Smooth muscle cell (in vitro differentiated cells): ENCODE data around the gene PLAAT4. TPM values are rescaled to one million over a fixed set of nuclear protein-coding genes. Genes with fewer than 3 reads are reported as not detected.
"Not testable (repeated sequence)": the region's sequence is repeated elsewhere in the genome, so short reads cannot be mapped to it uniquely, and the experiment has no call there.

Experiments used
- DNase-seq: peaks from one replicate; lab custom pipeline; 2025; ENCODE audit not compliant: unreplicated experiment; lab: John Stamatoyannopoulos, UW
- H2AFZ ChIP-seq: fragments of 200-600 bp; sonication (generic); 2 replicates; pipeline ENCODE4 v1.6.0; 2016; ENCODE audit warnings: antibody characterized with exemption, low read depth, mild to moderate bottlenecking
- H3F3A ChIP-seq: fragments of 200-600 bp; sonication (generic); 2 replicates; pipeline ENCODE4 v1.6.0; 2017; ENCODE audit warnings: antibody characterized with exemption, low read depth
- H3K27ac ChIP-seq: fragments of 200-600 bp; sonication (generic); 2 replicates; pipeline ENCODE4 v1.5.1; 2016; ENCODE audit warnings: low read depth, mild to moderate bottlenecking
- H3K27me3 ChIP-seq: fragments of 200-600 bp; sonication (generic); 2 replicates; pipeline ENCODE4 v1.6.1; 2016; ENCODE audit warnings: low read depth, mild to moderate bottlenecking
- H3K36me3 ChIP-seq: fragments of 200-600 bp; sonication (generic); 2 replicates; pipeline ENCODE4 v1.5.1; 2016; ENCODE audit warnings: low read depth
- H3K4me1 ChIP-seq: fragments of 200-600 bp; sonication (generic); 2 replicates; pipeline ENCODE4 v1.5.1; 2016; ENCODE audit warnings: low read depth
- H3K4me2 ChIP-seq: fragments of 200-600 bp; sonication (generic); 2 replicates; pipeline ENCODE4 v1.6.0; 2016; ENCODE audit warnings: mild to moderate bottlenecking
- H3K4me3 ChIP-seq: fragments of 200-600 bp; sonication (generic); 2 replicates; pipeline ENCODE4 v1.5.1; 2016; ENCODE audit warnings: mild to moderate bottlenecking
- H3K79me2 ChIP-seq: fragments of 200-600 bp; sonication (generic); 2 replicates; pipeline ENCODE4 v1.6.0; 2016; ENCODE audit warnings: low read depth, mild to moderate bottlenecking
- H3K9ac ChIP-seq: fragments of 200-600 bp; sonication (generic); 2 replicates; pipeline ENCODE4 v1.6.0; 2016; ENCODE audit warnings: low read depth
- H3K9me3 ChIP-seq: fragments of 200-600 bp; sonication (generic); replicated peaks from 2 replicates; pipeline ENCODE4 v1.5.1; 2016; ENCODE audit warnings: low read depth
- H4K20me1 ChIP-seq: fragments of 200-600 bp; sonication (generic); 2 replicates; pipeline ENCODE4 v1.6.0; 2016; ENCODE audit warnings: low read depth
- WGBS: methylation state at CpG from one replicate; pipeline ENCODE4 v1.1.7; 2016; ENCODE audit warnings: low lambda C conversion rate; 5-methylcytosine and 5-hydroxymethylcytosine counted together
- polyA plus RNA-seq: library from polyadenylated mRNA; unstranded; fragments of >200 nt; fragmentation: Nextera tagmentation; extraction: Ambion mirVana; gene quantifications from 2 replicates; pipeline ENCODE4 v1.2.1, GENCODE V29; 2016
- total RNA-seq: library from RNA; depleted of rRNA; stranded (reverse); fragments of >200 nt; gene quantifications from 2 replicates; pipeline ENCODE4 v1.2.3, GENCODE V29; 2014
- TF ChIP-seq, protein P1 (sequence below): fragments of 200-600 bp; sonication (generic); IDR thresholded peaks from 2 replicates; pipeline ENCODE4 v1.5.1; 2017; ENCODE audit warnings: borderline replicate concordance, mild to moderate bottlenecking, antibody characterized with exemption; ENCODE audit not compliant: insufficient read depth, poor library complexity, severe bottlenecking

Gene PLAAT4
- total and polyA plus RNA-seq, 2 experiments from 2014 or later: not detected

GRCh38 chr11:63572026-63572688 lies 35.5 kb downstream of the PLAAT4 start:
- H3K36me3 ChIP-seq: no peaks in the 10 kb centered on the region
- no peaks in the 10 kb centered on the region for H3K9me3 ChIP-seq
- no peaks in the 10 kb centered on the region for H3K79me2 ChIP-seq
- H3K27me3 ChIP-seq: no peaks in the 10 kb centered on the region
- WGBS: 95% methylated on average over 3 of the region's 3 CpGs
- TF ChIP-seq, protein P1, sequence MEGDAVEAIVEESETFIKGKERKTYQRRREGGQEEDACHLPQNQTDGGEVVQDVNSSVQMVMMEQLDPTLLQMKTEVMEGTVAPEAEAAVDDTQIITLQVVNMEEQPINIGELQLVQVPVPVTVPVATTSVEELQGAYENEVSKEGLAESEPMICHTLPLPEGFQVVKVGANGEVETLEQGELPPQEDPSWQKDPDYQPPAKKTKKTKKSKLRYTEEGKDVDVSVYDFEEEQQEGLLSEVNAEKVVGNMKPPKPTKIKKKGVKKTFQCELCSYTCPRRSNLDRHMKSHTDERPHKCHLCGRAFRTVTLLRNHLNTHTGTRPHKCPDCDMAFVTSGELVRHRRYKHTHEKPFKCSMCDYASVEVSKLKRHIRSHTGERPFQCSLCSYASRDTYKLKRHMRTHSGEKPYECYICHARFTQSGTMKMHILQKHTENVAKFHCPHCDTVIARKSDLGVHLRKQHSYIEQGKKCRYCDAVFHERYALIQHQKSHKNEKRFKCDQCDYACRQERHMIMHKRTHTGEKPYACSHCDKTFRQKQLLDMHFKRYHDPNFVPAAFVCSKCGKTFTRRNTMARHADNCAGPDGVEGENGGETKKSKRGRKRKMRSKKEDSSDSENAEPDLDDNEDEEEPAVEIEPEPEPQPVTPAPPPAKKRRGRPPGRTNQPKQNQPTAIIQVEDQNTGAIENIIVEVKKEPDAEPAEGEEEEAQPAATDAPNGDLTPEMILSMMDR: no peak
- peaks cover 4% of the 10 kb centered on the region for H3K4me1 ChIP-seq
- no peak overlapping the region for H3K27ac ChIP-seq
- H3K4me3 ChIP-seq: no peak overlapping the region
- no peak overlapping the region for H2AFZ ChIP-seq
- no peaks in the 10 kb centered on the region for H3F3A ChIP-seq
- H4K20me1 ChIP-seq: no peaks in the 10 kb centered on the region
- no peak overlapping the region for H3K9ac ChIP-seq
- no peak for DNase-seq
- H3K4me2 ChIP-seq: no peak overlapping the region

GRCh38 chr11:63573881-63574855 lies 37.6 kb downstream of the PLAAT4 start:
- H3K4me1 ChIP-seq: no peaks in the 10 kb centered on the region
- H3K79me2 ChIP-seq: no peaks in the 10 kb centered on the region
- peak overlapping the region; percentile 87 for H2AFZ ChIP-seq
- H3K27ac ChIP-seq: no peak overlapping the region
- 69% methylated on average over 15 of the region's 15 CpGs for WGBS
- peak overlapping the region; percentile 77 for H3K4me2 ChIP-seq
- TF ChIP-seq, protein P1: no peak
- no peaks in the 10 kb centered on the region for H3K36me3 ChIP-seq
- H3K9ac ChIP-seq: no peak overlapping the region
- no peak for DNase-seq
- H4K20me1 ChIP-seq: no peaks in the 10 kb centered on the region
- H3F3A ChIP-seq: no peaks in the 10 kb centered on the region
- peak overlapping the region; percentile 41 for H3K4me3 ChIP-seq
- no peaks in the 10 kb centered on the region for H3K27me3 ChIP-seq
- H3K9me3 ChIP-seq: no peaks in the 10 kb centered on the region

DNA sequence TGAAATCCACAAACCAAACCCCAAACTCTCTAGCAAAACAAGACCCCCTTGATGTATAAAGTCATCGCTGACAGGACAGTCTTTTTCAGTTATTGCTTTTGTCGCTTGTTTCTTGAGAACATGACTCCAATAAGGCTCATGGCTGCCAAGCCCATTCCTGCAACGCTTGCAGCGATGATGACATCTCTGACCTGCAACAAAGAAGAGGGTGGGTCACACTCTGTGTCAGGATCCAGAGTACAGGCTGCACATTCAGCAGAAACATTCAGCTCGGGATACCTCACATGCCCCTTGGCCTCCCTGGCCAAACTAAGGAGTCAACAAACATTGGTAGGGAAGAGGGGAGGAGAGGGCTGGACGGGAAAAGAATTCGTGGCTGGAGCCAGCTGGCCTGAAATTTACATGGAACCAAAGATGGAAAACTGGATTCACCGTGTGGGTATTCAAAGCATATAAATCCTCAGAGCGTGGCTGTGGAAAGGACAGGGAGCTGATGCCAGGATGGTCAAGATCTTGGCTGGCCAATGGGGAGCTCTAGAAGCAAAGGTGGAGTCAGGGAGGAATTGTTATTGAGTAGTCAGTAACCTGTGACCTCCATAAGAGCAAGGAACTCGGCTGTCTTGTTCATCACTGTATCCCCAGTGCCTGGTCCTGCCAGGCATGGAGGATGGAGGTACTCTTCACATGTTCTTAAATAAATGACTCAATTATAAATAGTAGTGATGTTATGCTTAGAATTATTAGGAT lies 38.4 kb downstream of the PLAAT4 start:
- no peaks in the 10 kb centered on the region for H3K9me3 ChIP-seq
- DNase-seq: no peak
- no peak overlapping the region for H3K27ac ChIP-seq

DNA sequence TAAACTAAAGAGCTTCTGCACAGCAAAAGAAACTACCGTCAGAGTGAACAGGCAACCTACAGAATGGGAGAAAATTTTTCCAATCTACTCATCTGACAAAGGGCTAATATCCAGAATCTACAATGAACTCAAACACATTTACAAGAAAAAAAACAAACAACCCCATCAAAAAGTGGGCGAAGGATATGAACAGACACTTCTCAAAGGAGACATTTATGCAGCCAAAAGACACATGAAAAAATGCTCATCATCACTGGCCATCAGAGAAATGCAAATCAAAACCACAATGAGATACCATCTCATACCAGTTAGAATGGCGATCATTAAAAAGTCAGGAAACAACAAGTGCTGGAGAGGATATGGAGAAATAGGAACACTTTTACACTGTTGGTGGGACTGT lies 42.3 kb downstream of the PLAAT4 start:
- not testable (repeated sequence) for H3K4me2 ChIP-seq, H3K9me3 ChIP-seq, H3F3A ChIP-seq, DNase-seq, H3K27ac ChIP-seq, H3K79me2 ChIP-seq, H2AFZ ChIP-seq, H3K4me3 ChIP-seq, H3K27me3 ChIP-seq, H3K36me3 ChIP-seq, H3K4me1 ChIP-seq, H4K20me1 ChIP-seq, H3K9ac ChIP-seq
- 76% methylated on average over 3 of the region's 3 CpGs for WGBS

More for the DNA sequence above, 38.4 kb downstream of the PLAAT4 start:
- TF ChIP-seq, protein P1: no peak
- Histone ChIP-seq H3F3A (no peaks in the 10 kb centered on the region), H3K4me3 (peak overlapping the region; percentile 41), H4K20me1 (no peaks in the 10 kb centered on the region), H3K4me2 (peak overlapping the region; percentile 77), H3K79me2 (no peaks in the 10 kb centered on the region), H3K36me3 (no peaks in the 10 kb centered on the region), H3K9ac (no peak overlapping the region), H2AFZ (peak overlapping the region; percentile 87), H3K4me1 (no peaks in the 10 kb centered on the region), H3K27me3 (no peaks in the 10 kb centered on the region)
- 93% methylated on average over 10 of the region's 10 CpGs for WGBS

- H4K20me1 ChIP-seq, H3K4me3 ChIP-seq, H3K4me2 ChIP-seq, H3K9me3 ChIP-seq, DNase-seq, H3K27ac ChIP-seq, H2AFZ ChIP-seq, H3K36me3 ChIP-seq, H3F3A ChIP-seq, H3K9ac ChIP-seq, H3K79me2 ChIP-seq, H3K4me1 ChIP-seq, H3K27me3 ChIP-seq: not testable (repeated sequence)
- WGBS: 68% methylated on average over 7 of the region's 7 CpGs
Observed at GRCh38 chr11:63581224-63581623, 44.6 kb downstream of the PLAAT4 start.
